Measurements from ENCODE around the gene RNASE8. TPM values are rescaled to one million over a fixed set of nuclear protein-coding genes. Genes with fewer than 3 reads are reported as not detected.

The RNASE8 gene
- total RNA-seq, 1 experiment from 2014 or later = not detected

GRCh38 chr14:21095430-21096205 is 38.0 kb downstream of the RNASE8 start:
- POLR2A ChIA-PET = no interaction called here
- TSS peak; percentile 69 for BruUV-seq (replicated peaks)

GRCh38 chr14:21096438-21096837 is 38.8 kb downstream of the RNASE8 start:
- BruUV-seq (replicated peaks) = no TSS peak
- Histone ChIP-seq H3K4me3 (ENCODE audit: low read depth in 2 of 2, low read length in 2 of 2) (no peak overlapping the region), H3K9me3 (ENCODE audit: control insufficient read depth, insufficient read depth, low read depth, low read length) (no peaks in the 10 kb centered on the region), H3K4me1 (ENCODE audit: control insufficient read depth, insufficient read depth, low read length) (peaks cover 8% of the 10 kb centered on the region), H3K27ac (ENCODE audit: low read length) (no peak overlapping the region), H3K36me3 (ENCODE audit: control insufficient read depth, insufficient read depth, low read length) (no peaks in the 10 kb centered on the region), H3K27me3 (ENCODE audit: control insufficient read depth, insufficient read depth, low read length) (no peaks in the 10 kb centered on the region)
- DNase-seq (ENCODE audit: low read depth, low spot score) = no peak
- no peak for ATAC-seq
- in situ Hi-C loops (cut with HindIII; ENCODE audit: low pct_unique_long_range_greater_than_20kb, low sequenced_read_pairs) = no loop called here
- CTCF ChIA-PET = interaction anchor here (1.0 to 1.5 kb wide), 2 partner anchors 28 to 81 kb away, joined by 3 read pairs; no protein-coding TSS in a partner anchor
- POLR2A ChIA-PET = no interaction called here
- TF ChIP-seq REST (IDR thresholded peaks at IDR 0.05; ENCODE audit: insufficient read depth in 1 of 2, low read depth in 2 of 2, low read length in 1 of 2) = no peak
- no peak for TF ChIP-seq POLR2AphosphoS5 (IDR thresholded peaks at IDR 0.05; ENCODE audit: low read depth, low read length)
- TF ChIP-seq SIN3A (IDR thresholded peaks at IDR 0.05; ENCODE audit: borderline replicate concordance, insufficient read depth, low read depth, low read length) = no peak
- TF ChIP-seq CTCF (IDR thresholded peaks at IDR 0.05) = no peak
- TF ChIP-seq TCF7L2 (IDR thresholded peaks at IDR 0.05; ENCODE audit: low read depth, low read length) = no peak
- intact Hi-C loops (cut with micrococcal nuclease; ENCODE audit: unreplicated experiment) = no loop called here

More at GRCh38 chr14:21095430-21096205, 38.0 kb downstream of the RNASE8 start:
- ATAC-seq (no peak), DNase-seq (ENCODE audit: low read depth, low spot score) (no peak)
- in situ Hi-C loops (cut with HindIII; ENCODE audit: low pct_unique_long_range_greater_than_20kb, low sequenced_read_pairs) (no loop called here), intact Hi-C loops (cut with micrococcal nuclease; ENCODE audit: unreplicated experiment) (no loop called here)
- Histone ChIP-seq H3K27me3 (ENCODE audit: control insufficient read depth, insufficient read depth, low read length) (no peaks in the 10 kb centered on the region), H3K36me3 (ENCODE audit: control insufficient read depth, insufficient read depth, low read length) (no peaks in the 10 kb centered on the region), H3K4me3 (ENCODE audit: low read depth in 2 of 2, low read length in 2 of 2) (no peak overlapping the region), H3K4me1 (ENCODE audit: control insufficient read depth, insufficient read depth, low read length) (peaks cover 8% of the 10 kb centered on the region), H3K9me3 (ENCODE audit: control insufficient read depth, insufficient read depth, low read depth, low read length) (no peaks in the 10 kb centered on the region), H3K27ac (ENCODE audit: low read length) (no peak overlapping the region)
- TF ChIP-seq CTCF (IDR thresholded peaks at IDR 0.05) = no peak
- peak; percentile 83 to 84 for TF ChIP-seq REST (IDR thresholded peaks at IDR 0.05; ENCODE audit: insufficient read depth in 1 of 2, low read depth in 2 of 2, low read length in 1 of 2)
- CTCF ChIA-PET = interaction anchor here (1.0 to 1.5 kb wide), 2 partner anchors 27 to 81 kb away, joined by 3 read pairs; no protein-coding TSS in a partner anchor

All from Panc1 (cell line).